Tibial nerve (tissue), 3 donors: ENCODE measurements around the gene PSMB2.

Experiments used
- CTCF ChIP-seq, 5 experiments: fragments of 200-600 bp in 3 of 5; fragments of 450-650 bp in 2 of 5; sonication (generic) in 3 of 5; IDR thresholded peaks; one replicate each; pipeline ENCODE4 v1.5.1; 2016 to 2019; ENCODE audit warnings: antibody characterized with exemption in 5 of 5, mild to moderate bottlenecking in 3 of 5, moderate library complexity in 2 of 5
- POLR2A ChIP-seq, 2 donors: fragments of 450-650 bp; IDR thresholded peaks; one replicate each; pipeline ENCODE4 v1.6.1; 2017; ENCODE audit warnings: antibody characterized with exemption in 2 of 2, mild to moderate bottlenecking in 2 of 2, moderate library complexity in 2 of 2

- no peak for TF ChIP-seq POLR2A (IDR thresholded peaks at IDR 0.05)
- no peak for TF ChIP-seq CTCF (IDR thresholded peaks at IDR 0.05)
Observed at GRCh38 chr1:35589516-35590427, 51.6 kb downstream of the PSMB2 start.
